ENCODE data around the gene CRB3.

DNA sequence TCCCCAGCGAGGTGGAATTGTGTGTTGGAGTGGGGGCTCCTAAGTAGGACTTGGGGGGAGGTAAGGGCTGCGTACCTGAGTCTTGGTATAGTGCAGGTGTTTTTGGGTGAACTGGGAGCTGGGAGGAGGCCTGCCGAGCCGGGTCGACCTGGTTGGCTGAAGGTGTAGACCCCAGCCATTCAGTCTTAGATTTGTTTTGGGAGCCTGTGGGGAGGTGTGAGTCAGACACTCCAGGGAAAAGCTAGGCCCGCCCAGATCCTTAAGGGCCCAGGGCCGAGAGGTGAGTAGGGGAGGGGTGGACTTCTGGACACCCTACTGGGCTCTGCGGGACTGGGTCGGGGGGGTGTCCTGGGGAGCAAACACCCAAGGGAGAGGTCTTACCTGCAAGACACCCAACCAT is 935 bp downstream of the CRB3 start:
- TF ChIP-seq, protein P1, sequence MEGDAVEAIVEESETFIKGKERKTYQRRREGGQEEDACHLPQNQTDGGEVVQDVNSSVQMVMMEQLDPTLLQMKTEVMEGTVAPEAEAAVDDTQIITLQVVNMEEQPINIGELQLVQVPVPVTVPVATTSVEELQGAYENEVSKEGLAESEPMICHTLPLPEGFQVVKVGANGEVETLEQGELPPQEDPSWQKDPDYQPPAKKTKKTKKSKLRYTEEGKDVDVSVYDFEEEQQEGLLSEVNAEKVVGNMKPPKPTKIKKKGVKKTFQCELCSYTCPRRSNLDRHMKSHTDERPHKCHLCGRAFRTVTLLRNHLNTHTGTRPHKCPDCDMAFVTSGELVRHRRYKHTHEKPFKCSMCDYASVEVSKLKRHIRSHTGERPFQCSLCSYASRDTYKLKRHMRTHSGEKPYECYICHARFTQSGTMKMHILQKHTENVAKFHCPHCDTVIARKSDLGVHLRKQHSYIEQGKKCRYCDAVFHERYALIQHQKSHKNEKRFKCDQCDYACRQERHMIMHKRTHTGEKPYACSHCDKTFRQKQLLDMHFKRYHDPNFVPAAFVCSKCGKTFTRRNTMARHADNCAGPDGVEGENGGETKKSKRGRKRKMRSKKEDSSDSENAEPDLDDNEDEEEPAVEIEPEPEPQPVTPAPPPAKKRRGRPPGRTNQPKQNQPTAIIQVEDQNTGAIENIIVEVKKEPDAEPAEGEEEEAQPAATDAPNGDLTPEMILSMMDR (IDR thresholded peaks at IDR 0.05), result no peak
- TF ChIP-seq POLR2A (IDR thresholded peaks at IDR 0.05) (no peak), POLR2AphosphoS5 (IDR thresholded peaks at IDR 0.05) (no peak)

Data from stomach (tissue), 4 donors.